GM13976 (cell line): ENCODE measurements around the gene MGAT5.

Experiments used
- DNase-seq: peaks from one replicate; pipeline ENCODE4 v3.0.0; 2012; ENCODE audit warnings: low spot score
- in situ Hi-C: fragments of 300-500 bp; cut with MboI; formaldehyde crosslinking; loops from one replicate; pipeline ENCODE4 v1.12.0; 2022; ENCODE audit warnings: low sequenced_read_pairs, mixed read lengths, inconsistent platforms; ENCODE audit not compliant: unreplicated experiment
- TF ChIP-seq, protein P1 (sequence below): IDR thresholded peaks from 2 replicates; pipeline ENCODE4 v1.5.1; 2012; ENCODE audit warnings: borderline replicate concordance, mild to moderate bottlenecking; ENCODE audit not compliant: insufficient read depth; ENCODE audit errors: extremely low read depth, missing control alignments, control extremely low read depth

MGAT5 gene

DNA sequence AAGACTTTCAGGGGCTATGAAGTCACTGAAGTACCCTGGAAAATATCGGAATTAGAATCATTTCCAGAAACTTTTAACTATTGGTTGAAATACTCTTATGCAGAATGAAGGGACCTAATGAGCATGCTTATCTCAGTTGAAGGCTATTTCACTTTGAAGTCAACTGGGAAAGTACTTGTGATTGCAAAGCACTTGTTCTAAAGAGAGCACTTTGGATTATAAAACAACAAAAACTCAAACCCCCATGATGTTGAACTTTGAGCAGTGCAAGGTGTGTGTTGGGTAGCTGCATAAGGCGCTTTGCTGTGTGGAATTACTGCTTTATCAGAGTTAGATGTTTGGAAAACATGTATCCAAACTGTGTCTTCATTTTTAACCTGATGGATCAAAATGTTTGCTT, 12.0 kb upstream of the MGAT5 start:
- no peak for DNase-seq
- TF ChIP-seq, protein P1, sequence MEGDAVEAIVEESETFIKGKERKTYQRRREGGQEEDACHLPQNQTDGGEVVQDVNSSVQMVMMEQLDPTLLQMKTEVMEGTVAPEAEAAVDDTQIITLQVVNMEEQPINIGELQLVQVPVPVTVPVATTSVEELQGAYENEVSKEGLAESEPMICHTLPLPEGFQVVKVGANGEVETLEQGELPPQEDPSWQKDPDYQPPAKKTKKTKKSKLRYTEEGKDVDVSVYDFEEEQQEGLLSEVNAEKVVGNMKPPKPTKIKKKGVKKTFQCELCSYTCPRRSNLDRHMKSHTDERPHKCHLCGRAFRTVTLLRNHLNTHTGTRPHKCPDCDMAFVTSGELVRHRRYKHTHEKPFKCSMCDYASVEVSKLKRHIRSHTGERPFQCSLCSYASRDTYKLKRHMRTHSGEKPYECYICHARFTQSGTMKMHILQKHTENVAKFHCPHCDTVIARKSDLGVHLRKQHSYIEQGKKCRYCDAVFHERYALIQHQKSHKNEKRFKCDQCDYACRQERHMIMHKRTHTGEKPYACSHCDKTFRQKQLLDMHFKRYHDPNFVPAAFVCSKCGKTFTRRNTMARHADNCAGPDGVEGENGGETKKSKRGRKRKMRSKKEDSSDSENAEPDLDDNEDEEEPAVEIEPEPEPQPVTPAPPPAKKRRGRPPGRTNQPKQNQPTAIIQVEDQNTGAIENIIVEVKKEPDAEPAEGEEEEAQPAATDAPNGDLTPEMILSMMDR = no peak
- in situ Hi-C loops = loop anchor here (25.0 kb wide), 2 partner anchors 170 to 355 kb away; no protein-coding TSS in a partner anchor

GRCh38 chr2:134243244-134243643, 10.6 kb upstream of the MGAT5 start:
- in situ Hi-C loops = loop anchor here (25.0 kb wide), 2 partner anchors 169 to 356 kb away; no protein-coding TSS in a partner anchor
- DNase-seq = no peak
- TF ChIP-seq, protein P1 = no peak

GRCh38 chr2:134244086-134244485, 9.8 kb upstream of the MGAT5 start:
- in situ Hi-C loops = loop anchor here (25.0 kb wide), 2 partner anchors 168 to 357 kb away; no protein-coding TSS in a partner anchor
- DNase-seq = no peak
- TF ChIP-seq, protein P1 = no peak

DNA sequence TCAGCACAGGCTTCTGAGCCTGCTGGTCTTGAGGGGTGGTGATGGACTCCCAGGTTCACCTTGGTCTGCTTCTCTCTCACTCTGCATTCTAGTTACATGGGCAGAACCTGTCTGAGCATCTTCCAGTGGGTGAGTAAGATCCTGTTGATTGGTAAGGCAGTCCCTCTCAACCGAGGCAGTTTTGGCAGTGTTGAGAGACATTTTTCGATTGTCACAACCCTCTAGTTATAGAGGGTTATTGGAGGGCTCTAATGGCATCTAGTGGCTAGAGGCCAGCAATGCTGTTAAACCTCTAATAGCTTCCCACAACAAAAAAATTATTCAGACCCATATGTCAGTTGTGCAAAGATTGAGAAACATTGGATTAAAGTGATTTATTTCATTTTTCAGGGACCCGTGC, 9.3 kb upstream of the MGAT5 start:
- no peak for DNase-seq
- in situ Hi-C loops = loop anchor here (25.0 kb wide), 2 partner anchors 168 to 357 kb away; no protein-coding TSS in a partner anchor
- TF ChIP-seq, protein P1 = peak; percentile 28

DNA sequence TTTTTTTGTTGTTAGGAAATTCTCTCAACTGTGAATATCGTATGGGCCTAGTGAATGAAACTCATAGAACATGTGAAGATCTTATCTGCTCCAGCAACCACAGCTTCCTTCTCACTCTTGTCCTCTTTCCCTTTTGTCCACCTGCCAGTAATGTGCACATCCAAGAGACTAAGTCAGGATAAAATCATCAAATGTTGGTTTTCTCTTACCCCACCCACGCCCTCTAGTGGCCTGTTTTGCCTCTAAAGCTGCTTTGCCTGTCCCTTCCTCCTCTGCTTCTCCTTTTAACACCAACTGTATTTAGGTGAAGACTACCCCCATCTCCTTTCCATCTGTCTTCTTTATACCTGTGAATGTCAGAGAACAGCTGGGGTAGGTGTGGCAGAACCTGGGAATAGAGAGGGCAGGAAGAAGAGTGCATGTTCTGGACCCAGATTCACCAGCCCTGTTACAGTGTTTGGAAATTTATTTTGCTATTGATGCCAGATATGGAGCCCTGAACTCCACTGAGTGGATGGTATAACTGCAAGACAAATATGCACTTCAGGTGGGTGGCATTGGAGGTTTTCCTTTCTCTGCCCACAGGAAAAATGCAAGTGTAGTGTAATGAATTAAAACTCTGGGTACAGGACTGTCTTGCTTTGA, 8.4 kb upstream of the MGAT5 start:
- peak; percentile 54 for DNase-seq
- in situ Hi-C loops = loop anchor here (25.0 kb wide), 2 partner anchors 167 to 358 kb away; no protein-coding TSS in a partner anchor

GRCh38 chr2:134246154-134246874, 7.6 kb upstream of the MGAT5 start:
- in situ Hi-C loops = loop anchor here (25.0 kb wide), 2 partner anchors 166 to 359 kb away; no protein-coding TSS in a partner anchor
- TF ChIP-seq, protein P1 = no peak
- DNase-seq = no peak

More for the DNA sequence above, 8.4 kb upstream of the MGAT5 start:
- TF ChIP-seq, protein P1 = peak; percentile 72
